GM18505 (cell line): Measurements from ENCODE around the gene PIANP.
A peak's percentile ranks its signal among the peaks of the same experiment; 100 is the strongest.

ENCODE experiments used
- ATAC-seq: cut with Tn5 transposase; IDR thresholded peaks from one replicate; pipeline ENCODE4 v1.9.1; 2021; ENCODE audit not compliant: unreplicated experiment
- POLR2A ChIP-seq: IDR thresholded peaks from 4 replicates; pipeline ENCODE4 v1.6.1; 2011; ENCODE audit warnings: borderline replicate concordance; ENCODE audit not compliant: insufficient read depth, insufficient read length; ENCODE audit errors: extremely low read depth

The PIANP gene

DNA sequence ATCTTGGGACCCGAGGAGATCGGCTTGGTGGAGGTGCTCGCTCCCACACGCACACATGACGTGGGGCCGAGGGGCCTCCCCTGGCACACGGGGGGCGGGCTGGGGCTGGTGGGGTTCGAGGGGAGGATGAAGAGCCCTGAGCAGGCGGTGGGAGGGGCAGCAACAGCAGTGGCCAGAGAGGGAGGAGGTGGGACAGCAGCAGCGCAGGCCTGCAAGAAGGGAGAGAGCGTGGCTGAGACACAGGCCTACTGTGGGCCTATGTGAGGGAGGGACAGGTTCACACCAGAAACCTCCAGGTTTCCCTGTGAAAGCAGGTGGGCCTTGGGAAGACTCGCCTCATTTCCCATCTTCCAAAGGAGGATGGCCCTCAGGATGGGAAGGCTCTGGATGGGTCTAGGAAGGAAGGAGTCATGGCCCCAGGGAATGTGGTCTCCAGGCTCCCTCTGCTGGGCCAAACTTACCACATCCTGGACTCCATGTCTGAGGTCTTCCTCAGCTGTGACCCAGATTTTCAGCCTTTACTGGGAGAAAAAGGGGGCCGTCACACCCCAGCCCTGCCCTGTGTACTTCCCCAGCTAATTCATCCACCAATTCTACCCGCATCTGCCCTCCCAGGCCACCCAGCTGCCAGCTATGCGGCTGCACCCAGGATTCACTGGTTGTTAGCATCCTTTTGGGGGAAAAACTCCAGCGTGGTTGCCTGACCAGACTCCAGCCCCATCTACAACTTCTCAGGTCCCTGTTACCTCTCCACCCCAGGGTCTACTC, 2.8 kb downstream of the PIANP start:
- ATAC-seq = no peak
- no peak for TF ChIP-seq POLR2A

DNA sequence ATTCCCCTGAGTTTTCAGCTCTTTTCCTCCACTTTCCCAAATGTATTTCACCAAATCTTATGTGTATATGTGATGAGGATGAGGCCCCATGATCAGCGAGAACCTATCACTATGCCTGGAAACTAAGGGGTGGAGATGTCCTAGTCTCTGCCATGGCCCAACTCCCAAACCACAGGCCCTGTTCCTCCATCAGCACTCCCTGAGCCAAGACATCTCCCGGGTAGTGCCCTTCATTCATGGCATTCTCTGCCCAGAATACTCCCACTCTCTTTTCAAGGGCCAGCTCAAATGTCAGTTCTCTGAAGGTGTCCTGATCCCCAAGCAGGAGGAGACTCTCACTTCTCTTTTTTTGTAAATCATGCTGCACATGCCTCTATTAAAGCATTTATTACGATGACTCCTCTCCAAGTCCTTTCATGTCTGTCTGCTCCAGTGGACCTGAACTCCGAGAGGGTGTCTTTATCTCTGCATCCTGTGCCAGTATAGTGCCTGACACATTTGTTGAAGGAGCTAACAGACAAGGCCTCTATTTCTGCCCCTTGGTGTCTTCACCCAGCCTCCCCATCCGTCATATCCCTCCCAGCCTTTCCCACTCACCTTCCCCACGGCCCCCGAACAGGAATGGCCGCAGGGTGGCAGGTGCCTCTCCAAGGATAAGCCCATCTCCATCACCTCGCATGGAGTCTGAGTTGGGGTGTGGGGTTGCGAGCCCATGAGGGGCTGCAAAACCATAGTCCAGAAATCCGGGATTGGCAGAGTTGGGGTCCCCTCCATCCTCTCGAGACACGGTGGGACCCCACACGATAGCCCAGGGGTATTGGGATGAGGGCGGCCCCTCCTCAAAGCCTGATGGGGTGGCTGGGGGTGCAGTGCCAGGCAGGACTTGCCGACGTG, 3.7 kb downstream of the PIANP start:
- TF ChIP-seq POLR2A = no peak
- ATAC-seq = peak; percentile 53

DNA sequence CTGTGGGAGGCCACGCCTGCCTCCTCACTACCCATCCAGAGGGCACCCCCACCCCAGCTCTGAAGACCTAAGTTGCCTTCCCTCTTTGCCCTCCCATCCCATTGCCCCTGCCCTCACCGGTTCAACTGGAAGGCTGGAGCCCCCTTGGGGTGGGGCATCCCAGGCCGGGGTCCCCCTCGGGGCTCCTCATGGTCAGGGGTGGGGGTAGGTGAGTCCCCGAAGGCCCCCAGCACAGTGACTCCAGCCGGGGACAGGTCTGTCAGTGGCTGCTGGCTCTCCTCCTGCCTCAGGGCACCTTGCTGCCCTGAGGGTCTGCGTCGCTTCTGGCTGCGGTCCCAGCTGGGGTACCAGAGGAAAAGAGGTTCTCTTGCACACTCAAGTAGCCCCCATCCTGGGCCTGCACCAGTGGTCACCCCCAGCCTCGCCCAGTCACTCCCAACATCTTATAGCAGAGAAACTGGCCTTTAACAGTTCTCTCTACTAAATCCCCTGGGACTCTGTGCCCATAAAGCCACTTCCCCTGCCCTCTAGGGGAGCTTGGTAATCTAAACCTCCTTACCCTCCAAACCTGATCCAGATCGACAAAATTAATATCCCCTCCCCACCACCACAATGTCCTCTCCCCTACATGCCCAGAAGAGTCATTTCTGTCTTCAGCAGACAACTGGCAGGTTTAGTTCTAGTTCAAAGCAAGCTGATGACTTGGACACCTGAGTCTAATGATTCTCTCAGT, 5.1 kb downstream of the PIANP start:
- TF ChIP-seq POLR2A = no peak
- no peak for ATAC-seq

DNA sequence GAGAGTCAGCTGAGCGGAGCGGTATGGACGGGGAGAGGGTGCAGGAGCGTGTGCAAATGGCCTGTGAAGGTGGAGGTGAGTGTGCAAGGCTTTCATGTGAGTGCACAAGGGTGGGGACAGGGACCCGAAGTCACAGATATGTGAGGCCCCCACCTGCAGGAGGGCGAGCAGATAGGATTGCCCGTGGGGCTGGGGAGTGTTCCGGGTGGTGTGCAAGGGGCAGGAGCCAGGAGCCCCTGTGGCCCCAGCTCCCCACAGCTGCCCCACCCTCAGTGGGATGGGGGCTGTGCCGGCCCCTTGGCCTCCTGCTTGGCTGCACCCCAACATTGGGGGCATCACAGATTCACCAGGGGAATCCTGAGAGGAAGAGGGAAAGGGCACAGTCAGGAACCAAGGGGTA, 5.9 kb downstream of the PIANP start:
- ATAC-seq = no peak
- no peak for TF ChIP-seq POLR2A

DNA sequence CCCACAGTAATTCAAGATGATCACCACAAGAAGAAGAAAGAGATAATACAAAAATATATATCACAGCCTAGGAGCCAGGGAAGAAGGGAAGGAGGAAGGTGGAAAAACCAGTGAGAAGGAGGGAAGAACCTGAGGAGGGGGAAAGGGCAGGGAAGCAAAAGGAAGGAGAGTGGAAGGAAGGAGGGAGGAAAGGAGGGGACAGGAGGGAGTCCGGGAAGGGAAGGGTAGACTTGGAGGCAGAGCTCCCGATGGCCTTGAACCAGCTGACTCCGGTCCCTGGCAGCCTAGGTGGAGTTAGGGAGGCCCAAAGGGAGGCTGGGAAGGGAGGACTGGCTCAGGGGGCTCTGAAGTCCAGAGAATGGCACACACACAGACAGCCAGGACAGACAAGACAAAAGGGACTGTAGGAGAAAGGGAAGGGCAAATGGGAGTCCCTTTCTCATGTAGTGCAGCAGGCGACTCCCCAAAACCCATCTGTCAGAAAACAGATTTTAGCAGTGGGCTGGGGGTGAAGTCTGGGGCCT, 6.7 kb downstream of the PIANP start:
- TF ChIP-seq POLR2A = no peak
- ATAC-seq = no peak

DNA sequence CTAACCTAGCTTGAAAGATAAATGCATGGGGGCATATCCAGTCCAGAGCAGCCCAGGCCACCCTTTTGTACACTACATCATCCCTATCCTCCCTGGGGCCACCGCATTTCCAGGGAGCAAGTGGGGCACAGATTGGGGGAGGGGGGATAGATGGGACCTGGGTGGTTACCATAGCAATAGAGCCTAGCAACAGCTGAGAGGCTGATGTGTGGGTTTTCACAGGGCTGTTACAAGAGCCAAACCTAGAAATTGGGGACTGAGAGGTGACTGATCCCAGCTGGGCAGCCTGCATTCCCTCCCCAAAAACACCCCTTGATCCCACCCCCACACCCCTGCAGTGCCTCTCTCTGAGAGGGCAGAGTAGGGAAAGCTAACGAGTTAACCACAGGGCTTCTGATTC, 7.7 kb downstream of the PIANP start:
- no peak for TF ChIP-seq POLR2A
- no peak for ATAC-seq

DNA sequence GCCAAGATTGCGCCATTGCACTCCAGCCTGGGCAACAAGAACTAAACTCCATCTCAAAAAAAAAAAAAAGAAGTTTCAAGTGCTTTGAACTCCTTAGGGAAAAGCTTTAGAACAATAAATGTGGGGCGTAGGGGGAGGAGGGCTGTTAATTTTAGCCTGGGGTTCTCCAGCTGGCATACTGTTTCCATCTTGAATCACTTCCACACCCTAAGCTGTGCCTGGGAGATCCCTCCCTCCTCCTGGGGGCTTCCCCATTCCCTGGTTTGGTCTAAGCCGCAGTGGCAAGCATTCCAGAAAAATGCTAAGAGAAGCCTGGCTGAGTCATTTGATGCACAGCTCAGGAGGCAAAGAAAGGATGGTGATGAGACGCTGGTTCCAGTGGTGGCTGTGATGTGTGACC, 9.1 kb downstream of the PIANP start:
- no peak for TF ChIP-seq POLR2A
- no peak for ATAC-seq

DNA sequence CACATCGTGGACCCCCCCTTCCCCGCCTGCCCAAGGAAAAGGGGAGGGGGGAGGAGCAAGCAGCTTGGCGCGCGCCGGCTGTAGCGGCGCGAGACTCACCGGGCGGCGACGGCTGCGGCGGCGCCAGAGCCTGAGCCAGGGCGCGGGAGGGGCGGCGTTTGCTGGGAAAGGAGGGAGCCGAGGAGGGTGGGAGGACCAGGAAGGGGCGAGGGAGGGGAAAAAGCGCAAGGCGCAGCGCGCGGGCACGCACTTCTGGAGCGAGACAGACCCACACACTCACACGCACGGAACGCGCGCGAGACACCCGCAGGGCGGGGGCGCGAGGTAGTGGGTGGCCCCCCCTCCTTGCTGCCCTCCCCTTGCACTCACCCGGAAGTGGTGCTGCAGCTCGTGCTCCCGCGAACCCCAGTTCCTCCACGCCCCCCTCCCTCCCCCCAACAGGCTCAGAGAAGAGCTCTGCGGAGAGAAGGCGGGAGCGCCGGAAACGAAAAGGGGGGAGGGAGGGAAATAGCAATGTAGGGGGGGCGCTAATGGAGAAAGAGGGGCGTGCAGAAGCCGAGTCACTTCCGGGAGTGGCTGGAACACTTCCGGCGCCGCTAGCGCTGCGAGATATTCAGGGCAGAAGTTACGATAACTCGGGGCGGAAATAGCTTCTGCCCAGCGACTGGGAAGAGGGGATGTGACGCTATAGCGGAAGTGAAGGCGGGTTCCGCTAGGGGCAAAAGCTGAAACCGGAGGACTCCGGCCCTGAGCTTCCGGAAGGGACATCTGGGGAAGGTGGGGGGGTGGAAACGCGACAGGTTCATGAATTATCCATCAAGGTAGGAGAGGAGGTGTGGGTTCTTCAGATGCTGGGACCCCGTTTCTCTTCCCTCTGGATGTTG, 11.4 kb downstream of the PIANP start, which contains the start of gene ZNF384:
Gene ZNF384 (minus strand): TSS at position 377 of the 884 bp plus-strand sequence. CDS start 9,855 bp downstream, outside the sequence.
- TF ChIP-seq POLR2A = peak; percentile 89
- ATAC-seq = peak; percentile 72

DNA sequence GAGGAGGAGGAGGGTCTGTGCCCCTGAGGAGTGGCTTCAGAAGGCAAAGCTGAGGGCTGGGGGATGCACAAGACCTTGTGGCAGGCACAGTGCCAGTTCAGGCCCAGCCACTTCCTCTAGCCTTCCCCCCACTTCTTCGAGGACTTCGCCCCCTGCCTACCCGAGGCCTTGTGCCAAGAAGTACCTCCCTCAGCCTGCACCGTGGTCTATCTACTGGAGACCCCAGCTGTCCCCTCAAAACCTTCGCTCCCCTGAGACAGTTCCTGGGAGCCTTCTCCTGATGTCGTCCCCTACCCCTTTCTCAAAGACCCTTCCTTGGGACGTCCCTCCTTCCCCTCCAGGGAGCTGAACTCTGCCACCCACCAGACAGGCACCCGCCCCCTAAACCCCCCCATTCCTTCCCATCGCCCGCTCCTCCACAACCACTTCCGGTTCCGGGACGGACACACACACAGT, 12.0 kb downstream of the PIANP start:
- TF ChIP-seq POLR2A = no peak
- peak; percentile 3 for ATAC-seq

DNA sequence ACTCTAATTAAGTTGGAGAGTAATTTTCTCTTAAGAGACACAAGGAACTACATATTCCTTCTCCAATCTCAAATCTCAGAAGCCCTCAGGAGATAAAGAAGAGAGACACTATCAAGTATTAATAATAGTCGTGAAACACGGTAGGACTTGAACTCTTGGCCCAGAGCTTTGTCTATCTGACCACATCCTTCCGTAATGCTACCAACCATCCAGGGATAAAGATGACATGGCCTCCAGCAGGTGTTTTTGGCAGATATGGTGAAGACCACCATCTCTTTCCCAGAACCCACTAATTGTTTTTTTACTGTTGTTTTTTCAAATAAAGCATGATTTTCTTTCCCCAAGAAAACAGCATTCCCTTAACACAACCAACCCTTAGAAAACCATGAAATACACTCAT, 14.8 kb downstream of the PIANP start:
- ATAC-seq = no peak
- TF ChIP-seq POLR2A = no peak

DNA sequence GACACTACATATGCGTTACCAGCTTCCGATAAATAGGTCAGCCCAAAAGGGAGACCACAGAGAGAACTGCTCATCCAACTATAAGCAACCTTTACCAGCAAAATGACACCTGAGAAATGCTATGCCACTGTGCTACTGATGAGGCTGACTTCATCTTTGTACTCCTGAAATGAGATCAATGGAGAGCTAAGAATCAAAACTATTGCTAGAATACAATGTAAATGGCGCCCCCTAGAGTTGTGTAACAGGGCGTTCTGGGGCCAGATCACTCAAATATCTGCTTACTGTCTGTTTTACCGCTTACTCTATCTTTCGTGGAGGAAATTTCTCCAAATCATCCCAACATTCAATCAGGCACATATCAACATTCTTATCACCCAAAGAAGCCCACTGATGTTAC, 16.0 kb downstream of the PIANP start:
- TF ChIP-seq POLR2A = no peak
- ATAC-seq = no peak

DNA sequence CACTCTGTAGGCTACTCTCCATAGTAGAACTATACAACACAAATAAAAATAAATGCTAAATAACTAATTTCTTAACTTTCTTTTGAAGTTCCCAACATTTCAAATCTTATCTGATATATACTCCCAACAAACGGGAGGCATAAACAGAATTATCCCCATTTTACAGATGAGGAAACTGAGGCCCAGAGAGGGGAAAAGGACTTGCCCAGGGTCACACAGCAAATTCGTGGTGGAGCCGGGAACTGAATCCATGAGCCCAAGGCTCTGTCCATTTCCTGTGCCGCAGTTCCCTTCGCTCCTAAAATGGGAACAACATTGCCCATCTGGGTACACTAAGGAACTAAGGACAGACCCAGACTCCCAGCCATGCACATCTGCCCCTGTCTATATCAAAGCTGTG, 23.7 kb downstream of the PIANP start:
- no peak for TF ChIP-seq POLR2A
- no peak for ATAC-seq
